Cortex of kidney (tissue), 1 donor: ENCODE data around the gene FCHO2.

Source experiments
- DNase-seq: peaks from one replicate; lab custom pipeline; 2025; lab: John Stamatoyannopoulos, UW

FCHO2 gene

DNA sequence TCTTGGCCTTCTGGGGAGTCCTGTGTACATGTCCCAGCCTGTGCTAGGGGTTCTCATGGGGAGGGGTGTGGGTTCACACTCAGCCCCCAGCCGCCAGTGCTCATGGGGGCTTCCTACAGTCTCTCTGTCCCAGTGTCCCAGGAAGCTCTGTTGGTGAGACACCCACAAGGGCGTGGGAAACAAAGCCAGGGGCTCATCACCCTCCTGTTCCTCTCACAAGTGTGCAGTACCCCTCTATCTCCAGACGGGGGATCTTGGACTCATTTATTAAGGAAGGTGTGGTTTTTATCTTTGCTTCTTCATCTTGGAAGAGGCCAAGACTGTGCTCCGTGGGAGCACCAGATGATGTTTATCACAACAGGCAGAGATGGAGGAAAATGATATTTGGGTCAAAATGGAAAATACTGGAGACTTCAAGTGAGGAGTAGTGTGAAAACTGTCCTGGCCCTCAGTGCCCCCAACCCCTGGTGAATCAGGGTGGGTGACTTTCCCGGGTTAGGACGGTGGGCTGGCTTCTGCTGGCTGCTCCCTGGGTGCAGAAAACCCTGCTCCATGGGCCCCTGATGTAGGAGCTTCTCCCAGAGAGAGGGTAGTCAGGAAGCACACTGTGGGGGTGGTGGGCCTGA is 179.7 kb downstream of the FCHO2 start:
- no peak for DNase-seq

- no peak for DNase-seq
Measured at GRCh38 chr5:73136055-73136562, 180.3 kb downstream of the FCHO2 start.

DNA sequence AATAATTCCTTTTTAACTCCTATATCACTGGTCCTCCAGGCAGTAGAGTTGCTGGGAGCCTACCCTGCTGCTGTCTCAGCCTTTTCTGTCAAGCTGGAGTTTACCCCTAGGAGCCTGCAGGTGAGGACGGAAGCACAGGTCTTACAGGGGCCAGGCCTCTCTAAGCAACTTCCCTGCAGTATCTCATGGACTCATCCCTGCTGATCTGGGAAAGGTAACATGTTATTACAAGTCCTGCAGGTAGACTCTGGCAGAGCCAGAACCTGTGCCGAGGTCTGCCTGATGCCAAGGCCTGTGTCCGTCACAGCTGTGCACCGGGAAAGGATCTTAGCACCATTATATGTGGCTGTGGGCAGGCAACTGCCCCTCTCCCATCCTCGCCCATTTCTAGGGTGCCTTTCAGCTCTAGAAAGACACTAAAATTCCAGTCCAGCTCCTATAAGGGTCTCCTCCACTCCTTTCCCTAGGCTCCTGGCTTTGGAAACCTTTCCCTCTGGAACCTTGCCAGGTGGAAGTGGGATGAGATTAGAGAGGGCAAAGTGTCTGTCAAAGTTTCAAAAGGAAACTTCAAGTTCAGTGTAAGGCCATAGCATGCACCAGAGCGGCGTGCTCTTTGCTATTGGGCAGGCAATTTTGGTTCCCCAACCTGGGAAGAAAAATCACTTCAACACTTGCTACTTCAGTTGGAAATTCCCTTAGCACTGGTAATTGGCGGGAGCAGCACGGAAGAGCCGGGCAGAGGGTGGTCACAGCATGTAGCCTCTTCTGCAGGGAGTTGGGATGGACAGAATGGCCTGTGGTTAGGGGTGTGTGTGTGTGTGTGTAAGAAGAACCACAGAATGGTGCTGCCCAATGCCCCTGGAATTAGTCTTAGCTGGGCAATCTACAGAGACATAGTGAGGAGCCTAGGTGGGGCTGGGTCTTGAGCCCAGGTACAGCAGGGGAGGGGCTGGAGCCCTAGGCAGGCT is 182.0 kb downstream of the FCHO2 start:
- no peak for DNase-seq

GRCh38 chr5:73139485-73139884 is 183.6 kb downstream of the FCHO2 start:
- DNase-seq, result no peak
